Neural progenitor cell (in vitro differentiated cells): ENCODE measurements around the gene SLC25A47. TPM values are rescaled to one million over a fixed set of nuclear protein-coding genes. Genes with fewer than 3 reads are reported as not detected.

Experiments
- DNase-seq: peaks from one replicate; pipeline ENCODE4 v3.0.0-alpha.2; 2016; ENCODE audit warnings: low spot score
- H2AFZ ChIP-seq: fragments of 200-600 bp; sonication (generic); replicated peaks from 2 replicates; pipeline ENCODE4 v1.6.1; 2016; ENCODE audit warnings: antibody characterized with exemption
- H3F3A ChIP-seq: fragments of 200-600 bp; sonication (generic); 2 replicates; pipeline ENCODE4 v1.6.1; 2016; ENCODE audit warnings: antibody characterized with exemption, low read depth
- H3K27ac ChIP-seq: fragments of 200-600 bp; sonication (generic); 2 replicates; pipeline ENCODE4 v1.5.1; 2016; ENCODE audit warnings: mild to moderate bottlenecking
- H3K27me3 ChIP-seq: fragments of 200-600 bp; sonication (generic); 2 replicates; pipeline ENCODE4 v1.6.1; 2016; ENCODE audit warnings: mild to moderate bottlenecking, moderate library complexity
- H3K36me3 ChIP-seq: fragments of 200-600 bp; sonication (generic); 2 replicates; pipeline ENCODE4 v1.5.1; 2016
- H3K4me1 ChIP-seq: fragments of 200-600 bp; sonication (generic); 2 replicates; pipeline ENCODE4 v1.6.1; 2016; ENCODE audit warnings: mixed run types
- H3K4me2 ChIP-seq: fragments of 200-600 bp; sonication (generic); 2 replicates; pipeline ENCODE4 v1.6.1; 2016
- H3K4me3 ChIP-seq: fragments of 200-600 bp; sonication (generic); 2 replicates; pipeline ENCODE4 v1.5.1; 2016
- H3K79me2 ChIP-seq: fragments of 200-600 bp; sonication (generic); 2 replicates; pipeline ENCODE4 v1.6.1; 2016; ENCODE audit warnings: low read depth
- H3K9ac ChIP-seq: fragments of 200-600 bp; sonication (generic); 2 replicates; pipeline ENCODE4 v1.6.1; 2016
- H3K9me3 ChIP-seq: fragments of 200-600 bp; sonication (generic); 2 replicates; pipeline ENCODE4 v1.5.1; 2016; ENCODE audit warnings: low read depth
- H4K20me1 ChIP-seq: fragments of 200-600 bp; sonication (generic); 2 replicates; pipeline ENCODE4 v1.6.1; 2016; ENCODE audit warnings: low read depth
- H3K27ac Mint-ChIP-seq: 3 replicates; pipeline ENCODE4 v1.8.0; 2021; ENCODE audit warnings: mixed read lengths
- H3K27me3 Mint-ChIP-seq: 2 replicates; pipeline ENCODE4 v1.8.0; 2022; ENCODE audit warnings: low read depth, mild to moderate bottlenecking, inconsistent platforms, moderate library complexity, mixed read lengths; ENCODE audit not compliant: insufficient read depth
- H3K36me3 Mint-ChIP-seq: 3 replicates; pipeline ENCODE4 v1.8.0; 2021; ENCODE audit warnings: mixed read lengths
- H3K4me1 Mint-ChIP-seq: 3 replicates; pipeline ENCODE4 v1.8.0; 2021; ENCODE audit warnings: mixed read lengths
- H3K4me3 Mint-ChIP-seq: 3 replicates; pipeline ENCODE4 v1.8.0; 2021; ENCODE audit warnings: mild to moderate bottlenecking, moderate library complexity, mixed read lengths
- H3K9me3 Mint-ChIP-seq: 3 replicates; pipeline ENCODE4 v1.8.0; 2020; ENCODE audit warnings: mixed read lengths
- EZH2 ChIP-seq: fragments of 200-600 bp; sonication (generic); IDR thresholded peaks from 2 replicates; pipeline ENCODE4 v1.6.1; 2017; ENCODE audit warnings: antibody characterized with exemption, mild to moderate bottlenecking, moderate library complexity
- EZH2phosphoT487 ChIP-seq: fragments of 200-600 bp; sonication (generic); IDR thresholded peaks from 2 replicates; pipeline ENCODE4 v1.6.1; 2017; ENCODE audit warnings: antibody characterized with exemption
- total RNA-seq: library from RNA; depleted of rRNA; stranded (reverse); fragments of >200 nt; gene quantifications from 2 replicates; pipeline ENCODE4 v1.2.3, GENCODE V29; 2015; ENCODE audit warnings: low replicate concordance
- TF ChIP-seq, protein P1 (sequence below): fragments of 200-600 bp; sonication (generic); IDR thresholded peaks from 2 replicates; pipeline ENCODE4 v1.5.1; 2017; ENCODE audit warnings: antibody characterized with exemption, mild to moderate bottlenecking

The SLC25A47 gene
- total RNA-seq, 1 donor from 2014 or later, result not detected

DNA sequence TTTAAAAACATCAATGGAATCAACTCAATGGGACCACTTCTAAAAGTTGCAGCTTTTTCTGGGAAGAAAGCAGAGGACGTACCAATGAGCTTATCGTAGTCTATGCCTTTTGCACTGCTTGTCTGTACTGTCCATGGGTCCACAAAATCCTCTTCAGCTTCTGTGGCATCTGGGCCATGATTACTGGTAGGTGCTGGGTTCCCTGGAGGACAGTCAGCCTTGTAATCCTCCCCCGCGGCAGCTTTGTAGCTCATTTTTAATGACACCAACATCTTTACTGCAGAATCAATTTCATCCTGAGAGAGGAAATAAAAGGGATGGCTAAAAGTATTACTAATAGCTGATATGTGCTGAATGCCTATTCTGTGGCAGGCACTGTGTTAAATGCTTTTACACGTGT is 38.5 kb downstream of the SLC25A47 start:
- Histone ChIP-seq H3K4me1 (peaks cover 24% of the 10 kb centered on the region), H3K4me3 (no peak overlapping the region), H3K4me2 (peak overlapping the region; percentile 59), H3K27ac (no peak overlapping the region), H4K20me1 (peaks cover 17% of the 10 kb centered on the region), H3K36me3 (peaks cover 13% of the 10 kb centered on the region), H3F3A (peaks cover 23% of the 10 kb centered on the region), H3K79me2 (no peaks in the 10 kb centered on the region), H3K9me3 (no peaks in the 10 kb centered on the region), H3K9ac (no peak overlapping the region), H3K27me3 (no peaks in the 10 kb centered on the region), H2AFZ (no peak overlapping the region)
- H3K4me1 Mint-ChIP-seq, result peaks cover 3% of the 10 kb centered on the region
- DNase-seq, result no peak
- H3K27ac Mint-ChIP-seq, result no peak overlapping the region
- peaks cover 2% of the 10 kb centered on the region for H3K9me3 Mint-ChIP-seq
- H3K4me3 Mint-ChIP-seq, result no peak overlapping the region
- peaks cover 32% of the 10 kb centered on the region for H3K36me3 Mint-ChIP-seq
- no peaks in the 10 kb centered on the region for H3K27me3 Mint-ChIP-seq
- TF ChIP-seq, protein P1, sequence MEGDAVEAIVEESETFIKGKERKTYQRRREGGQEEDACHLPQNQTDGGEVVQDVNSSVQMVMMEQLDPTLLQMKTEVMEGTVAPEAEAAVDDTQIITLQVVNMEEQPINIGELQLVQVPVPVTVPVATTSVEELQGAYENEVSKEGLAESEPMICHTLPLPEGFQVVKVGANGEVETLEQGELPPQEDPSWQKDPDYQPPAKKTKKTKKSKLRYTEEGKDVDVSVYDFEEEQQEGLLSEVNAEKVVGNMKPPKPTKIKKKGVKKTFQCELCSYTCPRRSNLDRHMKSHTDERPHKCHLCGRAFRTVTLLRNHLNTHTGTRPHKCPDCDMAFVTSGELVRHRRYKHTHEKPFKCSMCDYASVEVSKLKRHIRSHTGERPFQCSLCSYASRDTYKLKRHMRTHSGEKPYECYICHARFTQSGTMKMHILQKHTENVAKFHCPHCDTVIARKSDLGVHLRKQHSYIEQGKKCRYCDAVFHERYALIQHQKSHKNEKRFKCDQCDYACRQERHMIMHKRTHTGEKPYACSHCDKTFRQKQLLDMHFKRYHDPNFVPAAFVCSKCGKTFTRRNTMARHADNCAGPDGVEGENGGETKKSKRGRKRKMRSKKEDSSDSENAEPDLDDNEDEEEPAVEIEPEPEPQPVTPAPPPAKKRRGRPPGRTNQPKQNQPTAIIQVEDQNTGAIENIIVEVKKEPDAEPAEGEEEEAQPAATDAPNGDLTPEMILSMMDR, result no peak

DNA sequence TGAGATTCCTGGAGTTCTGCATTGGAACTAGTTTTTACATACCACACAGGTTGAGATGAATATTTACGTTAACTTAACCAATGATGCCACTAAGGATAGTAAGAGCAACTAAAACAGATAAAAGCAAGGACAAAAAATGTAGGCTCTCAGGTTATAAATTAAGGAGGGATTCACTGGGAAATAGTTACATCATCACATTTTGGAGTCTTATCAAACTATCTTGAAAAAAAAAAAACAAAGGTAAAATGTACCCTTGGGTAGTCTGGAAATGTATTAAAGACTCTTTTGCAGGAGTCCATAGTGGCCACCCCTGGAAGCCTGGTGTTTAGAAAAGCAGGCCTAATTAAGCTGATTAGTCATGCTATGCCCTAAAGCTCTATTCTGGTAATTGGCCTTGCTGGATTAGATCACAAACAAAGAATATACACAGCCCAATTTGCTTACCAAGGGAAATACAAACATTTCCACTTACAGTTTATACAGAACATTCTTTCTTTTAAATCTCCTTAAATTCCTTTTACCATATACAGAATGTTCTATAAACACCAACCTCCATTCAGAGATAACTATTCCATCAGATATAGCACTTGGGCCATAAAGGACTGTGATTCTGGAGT is 39.3 kb downstream of the SLC25A47 start:
- peaks cover 24% of the 10 kb centered on the region for H3K4me1 ChIP-seq
- H3K9me3 Mint-ChIP-seq, result peaks cover 2% of the 10 kb centered on the region
- H3K36me3 ChIP-seq, result peaks cover 17% of the 10 kb centered on the region
- H3K27me3 ChIP-seq, result no peaks in the 10 kb centered on the region
- no peaks in the 10 kb centered on the region for H3K9me3 ChIP-seq
- no peaks in the 10 kb centered on the region for H3K79me2 ChIP-seq
- H3K4me2 ChIP-seq, result peak overlapping the region; percentile 59
- H3K27ac ChIP-seq, result no peak overlapping the region
- no peak overlapping the region for H3K9ac ChIP-seq
- peak; percentile 70 for DNase-seq
- no peak for TF ChIP-seq EZH2
- TF ChIP-seq EZH2phosphoT487, result no peak
- TF ChIP-seq, protein P1, result no peak
- H3K27ac Mint-ChIP-seq, result no peak overlapping the region
- no peak overlapping the region for H3K4me3 Mint-ChIP-seq
- H3K4me3 ChIP-seq, result peak overlapping the region; percentile 7
- H3F3A ChIP-seq, result peaks cover 23% of the 10 kb centered on the region
- no peaks in the 10 kb centered on the region for H3K27me3 Mint-ChIP-seq
- peaks cover 33% of the 10 kb centered on the region for H3K36me3 Mint-ChIP-seq
- peaks cover 3% of the 10 kb centered on the region for H3K4me1 Mint-ChIP-seq
- peaks cover 17% of the 10 kb centered on the region for H4K20me1 ChIP-seq
- H2AFZ ChIP-seq, result no peak overlapping the region

DNA sequence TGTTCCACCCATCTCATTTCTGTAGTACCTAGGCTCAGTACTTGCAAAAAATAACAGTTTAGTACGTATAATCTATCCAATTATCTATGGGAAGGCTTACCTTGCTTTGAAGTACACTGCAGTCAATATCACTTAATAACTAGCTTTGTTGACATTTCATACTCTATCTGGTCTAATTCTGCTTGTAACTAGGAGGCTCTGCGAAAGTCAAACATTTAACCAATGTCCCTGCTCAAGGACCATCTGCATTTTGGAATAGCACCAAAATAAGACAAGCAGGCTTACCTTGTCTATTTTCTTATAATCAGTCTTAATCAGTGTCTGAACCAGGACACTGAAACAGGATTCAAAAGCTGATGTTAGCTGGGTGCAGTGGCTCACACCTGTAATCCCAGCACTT is 39.9 kb downstream of the SLC25A47 start:
- Histone ChIP-seq H3K4me3 (no peak overlapping the region), H3K27ac (no peak overlapping the region), H3K4me1 (peaks cover 24% of the 10 kb centered on the region), H3K9ac (no peak overlapping the region), H3K4me2 (no peak overlapping the region), H3K79me2 (no peaks in the 10 kb centered on the region), H3K9me3 (no peaks in the 10 kb centered on the region), H2AFZ (no peak overlapping the region), H3F3A (peaks cover 23% of the 10 kb centered on the region), H3K27me3 (no peaks in the 10 kb centered on the region), H4K20me1 (peaks cover 17% of the 10 kb centered on the region), H3K36me3 (peaks cover 17% of the 10 kb centered on the region)
- Mint-ChIP-seq H3K27ac (no peak overlapping the region), H3K36me3 (peaks cover 32% of the 10 kb centered on the region), H3K4me1 (peaks cover 3% of the 10 kb centered on the region), H3K4me3 (no peak overlapping the region), H3K27me3 (no peaks in the 10 kb centered on the region), H3K9me3 (peaks cover 2% of the 10 kb centered on the region)
- TF ChIP-seq, protein P1, result no peak
- TF ChIP-seq EZH2phosphoT487 (no peak), EZH2 (no peak)
- DNase-seq, result no peak
